ENCODE results near the gene ST7. TPM values are rescaled to one million over a fixed set of nuclear protein-coding genes. Genes with fewer than 3 reads are reported as not detected.

The ST7 gene
- total and polyA plus RNA-seq, 8 donors: 7.5 to 49.0 (median 16.1) TPM

DNA sequence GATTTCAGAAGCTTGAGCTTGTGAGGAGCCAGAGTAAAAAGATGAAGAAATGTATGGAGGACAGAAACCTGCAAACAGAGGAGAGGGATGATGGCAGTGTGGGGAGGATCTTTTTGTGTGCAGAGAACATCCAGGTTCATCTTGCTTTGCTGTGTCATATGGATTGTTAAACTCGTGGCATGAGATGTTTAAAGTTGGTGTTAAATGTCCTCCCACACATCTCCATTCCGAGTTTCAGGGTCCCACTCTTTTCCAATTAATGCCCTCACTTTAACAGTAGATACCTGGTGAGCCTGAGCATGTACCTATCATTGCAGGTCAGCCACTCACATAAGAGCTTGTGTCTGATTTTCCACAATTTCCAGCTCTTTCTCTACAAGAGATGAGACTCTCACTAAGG is 147.7 kb downstream of the ST7 start:
- no peak for TF ChIP-seq POLR2AphosphoS5 (IDR thresholded peaks at IDR 0.05)
- no peak for TF ChIP-seq EP300 (IDR thresholded peaks at IDR 0.05)
- peaks cover 0 to 14% (median 6%) of the 10 kb centered on the region in 4 donors for H3K4me1 ChIP-seq
- 92 to 95% (median 94%) methylated on average over 2 of the region's 2 CpGs for WGBS, 5 donors
- H3K27ac ChIP-seq: no peak overlapping the region
- no peaks in the 10 kb centered on the region for H3K36me3 ChIP-seq
- no peaks in the 10 kb centered on the region for H3K27me3 ChIP-seq
- no peak overlapping the region for H3K4me3 ChIP-seq
- no peak for DNase-seq
- intact Hi-C loops (cut with DNase I; ENCODE audit: low total_unique reads): no loop called here
- H3K9me3 ChIP-seq: no peaks in the 10 kb centered on the region

- 48 to 68% (median 58%) methylated on average over 5 of the region's 5 CpGs for WGBS, 5 donors
- Histone ChIP-seq H3K36me3 (no peaks in the 10 kb centered on the region), H3K4me1 (peaks cover 0 to 25% (median 8%) of the 10 kb centered on the region in 4 donors), H3K9me3 (peaks cover 0 to 4% (median 0%) of the 10 kb centered on the region in 4 donors), H3K27me3 (no peaks in the 10 kb centered on the region), H3K4me3 (no peak overlapping the region), H3K27ac (no peak overlapping the region)
- peak in 1 of 2 donors; percentile 63 for DNase-seq
- intact Hi-C loops (cut with DNase I; ENCODE audit: low total_unique reads): no loop called here
- TF ChIP-seq EP300 (IDR thresholded peaks at IDR 0.05) (no peak), POLR2A (IDR thresholded peaks at IDR 0.05) (no peak), POLR2AphosphoS5 (IDR thresholded peaks at IDR 0.05) (no peak), CTCF (IDR thresholded peaks at IDR 0.05) (no peak)
Observed at GRCh38 chr7:117110480-117111315, 157.4 kb downstream of the ST7 start.

DNA sequence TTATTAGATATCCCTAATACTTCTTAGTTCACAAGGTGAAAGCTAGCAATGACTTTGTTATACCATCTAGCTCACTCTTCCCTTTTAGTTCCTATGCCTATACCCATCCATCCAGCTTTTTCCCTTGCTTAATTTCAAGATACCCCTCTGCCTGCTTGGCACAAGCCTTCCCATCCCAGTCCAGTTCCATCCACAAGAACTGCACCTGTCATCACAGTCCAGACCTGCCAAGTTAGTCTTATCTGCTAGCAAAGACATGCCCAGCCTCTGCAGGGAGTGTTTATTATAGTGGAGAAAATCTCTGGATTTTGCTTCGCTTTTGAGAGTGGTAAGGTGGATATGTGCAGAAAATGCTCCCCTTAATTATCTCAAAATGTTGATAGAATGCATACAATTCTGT is 158.2 kb downstream of the ST7 start:
- H3K4me1 ChIP-seq: peaks cover 0 to 25% (median 8%) of the 10 kb centered on the region in 4 donors
- intact Hi-C loops (cut with DNase I; ENCODE audit: low total_unique reads): no loop called here
- no peak for DNase-seq
- H3K27ac ChIP-seq: no peak overlapping the region
- TF ChIP-seq POLR2A (IDR thresholded peaks at IDR 0.05) (no peak), CTCF (IDR thresholded peaks at IDR 0.05) (no peak), EP300 (IDR thresholded peaks at IDR 0.05) (no peak), POLR2AphosphoS5 (IDR thresholded peaks at IDR 0.05) (no peak)
- H3K27me3 ChIP-seq: no peaks in the 10 kb centered on the region
- H3K9me3 ChIP-seq: peaks cover 0 to 4% (median 0%) of the 10 kb centered on the region in 4 donors
- H3K4me3 ChIP-seq: no peak overlapping the region
- H3K36me3 ChIP-seq: no peaks in the 10 kb centered on the region
- 85 to 97% (median 93%) methylated on average over 1 of the region's 1 CpG for WGBS, 5 donors

DNA sequence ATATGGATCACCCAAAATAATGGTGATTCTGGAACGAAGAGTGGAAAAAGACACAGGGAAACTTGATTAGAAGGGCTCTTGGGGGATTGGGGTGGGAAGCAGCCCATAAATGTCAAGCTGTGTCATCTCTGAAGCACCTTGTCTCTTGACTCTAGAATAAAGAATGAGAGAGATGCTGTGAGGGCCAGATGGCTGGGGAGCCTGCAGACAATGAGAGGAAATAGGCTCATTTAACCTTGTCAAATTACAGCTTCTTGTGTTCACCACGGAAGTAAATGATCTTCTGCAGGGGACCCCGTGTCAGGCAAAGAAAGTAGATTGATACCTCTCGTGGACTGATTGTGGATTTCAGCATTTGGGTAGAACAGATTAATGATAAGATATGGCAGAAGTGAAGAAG is 159.3 kb downstream of the ST7 start:
- Histone ChIP-seq H3K4me1 (peaks cover 0 to 25% (median 8%) of the 10 kb centered on the region in 4 donors), H3K27me3 (no peaks in the 10 kb centered on the region), H3K36me3 (no peaks in the 10 kb centered on the region), H3K27ac (no peak overlapping the region), H3K4me3 (no peak overlapping the region), H3K9me3 (peaks cover 0 to 4% (median 0%) of the 10 kb centered on the region in 4 donors)
- TF ChIP-seq EP300 (IDR thresholded peaks at IDR 0.05) (no peak), CTCF (IDR thresholded peaks at IDR 0.05) (no peak)
- DNase-seq: no peak
- intact Hi-C loops (cut with DNase I; ENCODE audit: low total_unique reads): no loop called here
- WGBS, 5 donors: 85 to 92% (median 87%) methylated on average over 4 of the region's 4 CpGs

- DNase-seq: no peak
- H3K36me3 ChIP-seq: no peaks in the 10 kb centered on the region
- H3K27ac ChIP-seq: no peak overlapping the region
- H3K27me3 ChIP-seq: no peaks in the 10 kb centered on the region
- WGBS, 5 donors: 51 to 74% (median 65%) methylated on average over 4 of the region's 4 CpGs
- no peak for TF ChIP-seq POLR2A (IDR thresholded peaks at IDR 0.05)
- TF ChIP-seq POLR2AphosphoS5 (IDR thresholded peaks at IDR 0.05): no peak
- TF ChIP-seq CTCF (IDR thresholded peaks at IDR 0.05): no peak
- no peak for TF ChIP-seq EP300 (IDR thresholded peaks at IDR 0.05)
- intact Hi-C loops (cut with DNase I; ENCODE audit: low total_unique reads): no loop called here
- peaks cover 0 to 25% (median 8%) of the 10 kb centered on the region in 4 donors for H3K4me1 ChIP-seq
- H3K4me3 ChIP-seq: no peak overlapping the region
- H3K9me3 ChIP-seq: peaks cover 0 to 2% (median 0%) of the 10 kb centered on the region in 4 donors
Observed at GRCh38 chr7:117113871-117114270, 160.6 kb downstream of the ST7 start.
